Uterus (tissue), 2 donors: Measurements from ENCODE around the gene LAPTM5.

Source experiments
- POLR2A ChIP-seq, 2 donors: fragments of 450-650 bp; IDR thresholded peaks; one replicate each; pipeline ENCODE4 v1.6.1; 2016; ENCODE audit warnings: antibody characterized with exemption in 2 of 2, mild to moderate bottlenecking in 1 of 2, moderate library complexity in 1 of 2
- TF ChIP-seq, protein P1 (sequence below), 4 experiments: fragments of 200-600 bp in 2 of 4; fragments of 450-650 bp in 2 of 4; sonication (generic) in 2 of 4; IDR thresholded peaks; one replicate each; pipeline ENCODE4 v1.5.1; 2016 to 2019; ENCODE audit warnings: antibody characterized with exemption in 4 of 4, mild to moderate bottlenecking in 2 of 4, moderate library complexity in 1 of 4

GRCh38 chr1:30719406-30720270, 37.9 kb downstream of the LAPTM5 start:
- TF ChIP-seq, protein P1, sequence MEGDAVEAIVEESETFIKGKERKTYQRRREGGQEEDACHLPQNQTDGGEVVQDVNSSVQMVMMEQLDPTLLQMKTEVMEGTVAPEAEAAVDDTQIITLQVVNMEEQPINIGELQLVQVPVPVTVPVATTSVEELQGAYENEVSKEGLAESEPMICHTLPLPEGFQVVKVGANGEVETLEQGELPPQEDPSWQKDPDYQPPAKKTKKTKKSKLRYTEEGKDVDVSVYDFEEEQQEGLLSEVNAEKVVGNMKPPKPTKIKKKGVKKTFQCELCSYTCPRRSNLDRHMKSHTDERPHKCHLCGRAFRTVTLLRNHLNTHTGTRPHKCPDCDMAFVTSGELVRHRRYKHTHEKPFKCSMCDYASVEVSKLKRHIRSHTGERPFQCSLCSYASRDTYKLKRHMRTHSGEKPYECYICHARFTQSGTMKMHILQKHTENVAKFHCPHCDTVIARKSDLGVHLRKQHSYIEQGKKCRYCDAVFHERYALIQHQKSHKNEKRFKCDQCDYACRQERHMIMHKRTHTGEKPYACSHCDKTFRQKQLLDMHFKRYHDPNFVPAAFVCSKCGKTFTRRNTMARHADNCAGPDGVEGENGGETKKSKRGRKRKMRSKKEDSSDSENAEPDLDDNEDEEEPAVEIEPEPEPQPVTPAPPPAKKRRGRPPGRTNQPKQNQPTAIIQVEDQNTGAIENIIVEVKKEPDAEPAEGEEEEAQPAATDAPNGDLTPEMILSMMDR (IDR thresholded peaks at IDR 0.05): no peak
- no peak for TF ChIP-seq POLR2A (IDR thresholded peaks at IDR 0.05)
